ENCODE data around the gene EXOC6B. TPM values are rescaled to one million over a fixed set of nuclear protein-coding genes. Genes with fewer than 3 reads are reported as not detected.

Gene EXOC6B
- total RNA-seq, 1 donor = 24.6 TPM

- Histone ChIP-seq H3K4me2 (ENCODE audit: insufficient read depth, low read length) (no peak overlapping the region), H3K27ac (ENCODE audit: low read depth, low read length) (no peak overlapping the region), H3K79me2 (ENCODE audit: insufficient read depth, low read length) (no peaks in the 10 kb centered on the region), H3K4me3 (ENCODE audit: insufficient read depth, low read length) (no peak overlapping the region), H2AFZ (ENCODE audit: low read length) (no peak overlapping the region), H3K4me1 (ENCODE audit: insufficient read depth, low read length) (no peaks in the 10 kb centered on the region), H4K20me1 (ENCODE audit: insufficient read depth, low read length) (no peaks in the 10 kb centered on the region), H3K36me3 (ENCODE audit: insufficient read depth, low read length) (no peaks in the 10 kb centered on the region), H3K27me3 (ENCODE audit: insufficient read depth, low read length) (peaks cover 21% of the 10 kb centered on the region), H3K9me3 (ENCODE audit: low read depth, low read length) (no peaks in the 10 kb centered on the region)
- no peak for TF ChIP-seq CTCF (IDR thresholded peaks at IDR 0.05; ENCODE audit: extremely low read depth, low read depth, low read length)
- DNase-seq (ENCODE audit: insufficient read length, low spot score, missing footprints) = peak; percentile 10
Observed at GRCh38 chr2:72837171-72837570, 11.3 kb upstream of the EXOC6B start.

- TF ChIP-seq CTCF (IDR thresholded peaks at IDR 0.05; ENCODE audit: extremely low read depth, low read depth, low read length) = no peak
- Histone ChIP-seq H4K20me1 (ENCODE audit: insufficient read depth, low read length) (no peaks in the 10 kb centered on the region), H3K9me3 (ENCODE audit: low read depth, low read length) (no peaks in the 10 kb centered on the region), H3K4me3 (ENCODE audit: insufficient read depth, low read length) (no peak overlapping the region), H3K27ac (ENCODE audit: low read depth, low read length) (no peak overlapping the region), H3K4me2 (ENCODE audit: insufficient read depth, low read length) (no peak overlapping the region), H3K36me3 (ENCODE audit: insufficient read depth, low read length) (no peaks in the 10 kb centered on the region), H3K27me3 (ENCODE audit: insufficient read depth, low read length) (peaks cover 27% of the 10 kb centered on the region), H2AFZ (ENCODE audit: low read length) (no peak overlapping the region), H3K4me1 (ENCODE audit: insufficient read depth, low read length) (no peaks in the 10 kb centered on the region), H3K79me2 (ENCODE audit: insufficient read depth, low read length) (no peaks in the 10 kb centered on the region)
- DNase-seq (ENCODE audit: insufficient read length, low spot score, missing footprints) = no peak
Observed at GRCh38 chr2:72835403-72835802, 9.6 kb upstream of the EXOC6B start.

- H3K4me3 ChIP-seq (ENCODE audit: insufficient read depth, low read length) = no peak overlapping the region
- H3K4me1 ChIP-seq (ENCODE audit: insufficient read depth, low read length) = no peaks in the 10 kb centered on the region
- no peak for TF ChIP-seq CTCF (IDR thresholded peaks at IDR 0.05; ENCODE audit: extremely low read depth, low read depth, low read length)
- no peak overlapping the region for H3K4me2 ChIP-seq (ENCODE audit: insufficient read depth, low read length)
- H3K27me3 ChIP-seq (ENCODE audit: insufficient read depth, low read length) = peaks cover 21% of the 10 kb centered on the region
- no peak for DNase-seq (ENCODE audit: insufficient read length, low spot score, missing footprints)
- H3K27ac ChIP-seq (ENCODE audit: low read depth, low read length) = no peak overlapping the region
- no peaks in the 10 kb centered on the region for H4K20me1 ChIP-seq (ENCODE audit: insufficient read depth, low read length)
- H3K79me2 ChIP-seq (ENCODE audit: insufficient read depth, low read length) = no peaks in the 10 kb centered on the region
- H3K9me3 ChIP-seq (ENCODE audit: low read depth, low read length) = no peaks in the 10 kb centered on the region
- H2AFZ ChIP-seq (ENCODE audit: low read length) = no peak overlapping the region
- H3K36me3 ChIP-seq (ENCODE audit: insufficient read depth, low read length) = no peaks in the 10 kb centered on the region
Observed at GRCh38 chr2:72834596-72834995, 8.8 kb upstream of the EXOC6B start.

GRCh38 chr2:72833084-72833714 is 7.4 kb upstream of the EXOC6B start:
- Histone ChIP-seq H3K27ac (ENCODE audit: low read depth, low read length) (no peak overlapping the region), H3K79me2 (ENCODE audit: insufficient read depth, low read length) (no peaks in the 10 kb centered on the region), H3K4me1 (ENCODE audit: insufficient read depth, low read length) (peaks cover 2% of the 10 kb centered on the region), H3K36me3 (ENCODE audit: insufficient read depth, low read length) (no peaks in the 10 kb centered on the region), H3K27me3 (ENCODE audit: insufficient read depth, low read length) (peaks cover 21% of the 10 kb centered on the region), H4K20me1 (ENCODE audit: insufficient read depth, low read length) (no peaks in the 10 kb centered on the region), H3K9me3 (ENCODE audit: low read depth, low read length) (no peaks in the 10 kb centered on the region), H2AFZ (ENCODE audit: low read length) (no peak overlapping the region), H3K4me3 (ENCODE audit: insufficient read depth, low read length) (no peak overlapping the region), H3K4me2 (ENCODE audit: insufficient read depth, low read length) (no peak overlapping the region)
- TF ChIP-seq CTCF (IDR thresholded peaks at IDR 0.05; ENCODE audit: extremely low read depth, low read depth, low read length) = no peak
- DNase-seq (ENCODE audit: insufficient read length, low spot score, missing footprints) = no peak

Measured in osteoblast (primary cell).